IPS-20b (cell line): ENCODE results near the gene IQCC.
"Not testable (repeated sequence)": the region's sequence is repeated elsewhere in the genome, so short reads cannot be mapped to it uniquely, and the experiment has no call there.

Experiments
- H3K27ac ChIP-seq: one replicate; pipeline ENCODE4 v1.5.1; 2013; ENCODE audit warnings: low read length
- H3K27me3 ChIP-seq: 2 replicates; pipeline ENCODE4 v1.6.1; 2013; ENCODE audit warnings: mild to moderate bottlenecking, low read length, inconsistent platforms; ENCODE audit not compliant: insufficient read depth
- H3K36me3 ChIP-seq: 2 replicates; pipeline ENCODE4 v1.6.1; 2013; ENCODE audit warnings: low read depth, mild to moderate bottlenecking, inconsistent platforms, low read length, moderate library complexity; ENCODE audit not compliant: insufficient read depth
- H3K4me1 ChIP-seq: 2 replicates; pipeline ENCODE4 v1.6.1; 2013; ENCODE audit warnings: mild to moderate bottlenecking, control low read depth, inconsistent platforms, low read length, moderate library complexity; ENCODE audit not compliant: insufficient read depth
- H3K4me3 ChIP-seq: 2 replicates; pipeline ENCODE4 v1.5.1; 2013; ENCODE audit warnings: mild to moderate bottlenecking, low read length, inconsistent platforms
- H3K9ac ChIP-seq: 2 replicates; pipeline ENCODE4 v1.6.1; 2013; ENCODE audit warnings: low read depth, mild to moderate bottlenecking, inconsistent platforms, low read length, moderate library complexity
- H3K9me3 ChIP-seq: 2 replicates; pipeline ENCODE4 v1.6.1; 2013; ENCODE audit warnings: mild to moderate bottlenecking, low read depth, low read length, inconsistent platforms; ENCODE audit not compliant: insufficient read depth

IQCC gene

GRCh38 chr1:32205401-32206370, at the start of gene IQCC:
IQCC (plus strand) TSS chr1:32205671; CDS start chr1:32205682, 11 bp downstream.
- peak within 1 kb of the TSS; percentile 31 for H3K27ac ChIP-seq
- peaks cover 9% of the 10 kb centered on the region; the same call in 1 of the 2 replicates for H3K4me1 ChIP-seq
- H3K4me3 ChIP-seq = peak within 1 kb of the TSS; percentile 90
- H3K36me3 ChIP-seq = peaks cover 13% of the 10 kb centered on the region
- H3K9me3 ChIP-seq = no peaks in the 10 kb centered on the region
- H3K27me3 ChIP-seq = peaks cover 24% of the 10 kb centered on the region
- peak within 1 kb of the TSS; percentile 91 for H3K9ac ChIP-seq

- Histone ChIP-seq H3K9ac (no peak overlapping the region), H3K36me3 (peaks cover 90% of the 10 kb centered on the region), H3K9me3 (no peaks in the 10 kb centered on the region), H3K4me1 (no peaks in the 10 kb centered on the region; the same call in 1 of the 2 replicates), H3K4me3 (no peak overlapping the region), H3K27ac (no peak overlapping the region), H3K27me3 (no peaks in the 10 kb centered on the region)
These were observed 46.3 kb upstream of the IQCC start for GRCh38 chr1:32159189-32159588.

- no peak overlapping the region for H3K27ac ChIP-seq
- no peaks in the 10 kb centered on the region for H3K27me3 ChIP-seq
- H3K36me3 ChIP-seq = peaks cover 80% of the 10 kb centered on the region
- no peaks in the 10 kb centered on the region for H3K9me3 ChIP-seq
- no peak overlapping the region for H3K4me3 ChIP-seq
- no peaks in the 10 kb centered on the region for H3K4me1 ChIP-seq
- no peak overlapping the region for H3K9ac ChIP-seq
These were observed 42.1 kb upstream of the IQCC start for GRCh38 chr1:32163405-32163804.

GRCh38 chr1:32165633-32166032, 39.8 kb upstream of the IQCC start:
- H3K4me1 ChIP-seq, H3K4me3 ChIP-seq, H3K27ac ChIP-seq, H3K9me3 ChIP-seq, H3K9ac ChIP-seq, H3K27me3 ChIP-seq: not testable (repeated sequence)
- peaks cover 75% of the 10 kb centered on the region for H3K36me3 ChIP-seq

GRCh38 chr1:32170991-32171390, 34.5 kb upstream of the IQCC start:
- H3K27ac ChIP-seq = no peak overlapping the region
- H3K4me1 ChIP-seq = no peaks in the 10 kb centered on the region
- no peak overlapping the region for H3K4me3 ChIP-seq
- H3K27me3 ChIP-seq = no peaks in the 10 kb centered on the region
- H3K9ac ChIP-seq = no peak overlapping the region
- H3K9me3 ChIP-seq = no peaks in the 10 kb centered on the region
- H3K36me3 ChIP-seq = peaks cover 77% of the 10 kb centered on the region

GRCh38 chr1:32172621-32173245, 32.7 kb upstream of the IQCC start:
- peaks cover 64% of the 10 kb centered on the region for H3K36me3 ChIP-seq
- no peak overlapping the region for H3K9ac ChIP-seq
- no peak overlapping the region for H3K4me3 ChIP-seq
- no peaks in the 10 kb centered on the region for H3K27me3 ChIP-seq
- 0 out of 2 replicates have a peak, but pooled peaks cover 1% of the 10 kb centered on the region for H3K4me1 ChIP-seq
- H3K9me3 ChIP-seq = no peaks in the 10 kb centered on the region
- no peak overlapping the region for H3K27ac ChIP-seq

- H3K9ac ChIP-seq = peak overlapping the region; percentile 94; the same call in 1 of the 2 replicates
- H3K4me1 ChIP-seq = peaks cover 17% of the 10 kb centered on the region
- peaks cover 37% of the 10 kb centered on the region for H3K36me3 ChIP-seq
- H3K4me3 ChIP-seq = peak overlapping the region; percentile 92
- H3K9me3 ChIP-seq = no peaks in the 10 kb centered on the region
- H3K27me3 ChIP-seq = no peaks in the 10 kb centered on the region
- H3K27ac ChIP-seq = peak overlapping the region; percentile 50
These were observed 26.9 kb upstream of the IQCC start for GRCh38 chr1:32178380-32179192.

GRCh38 chr1:32179193-32179442, 26.4 kb upstream of the IQCC start:
- peaks cover 17% of the 10 kb centered on the region for H3K4me1 ChIP-seq
- H3K4me3 ChIP-seq = peak overlapping the region; percentile 92
- H3K27ac ChIP-seq = peak overlapping the region; percentile 50
- peak overlapping the region; percentile 94; the same call in 1 of the 2 replicates for H3K9ac ChIP-seq
- H3K27me3 ChIP-seq = no peaks in the 10 kb centered on the region
- no peaks in the 10 kb centered on the region for H3K9me3 ChIP-seq
- peaks cover 38% of the 10 kb centered on the region for H3K36me3 ChIP-seq

- no peaks in the 10 kb centered on the region for H3K9me3 ChIP-seq
- H3K9ac ChIP-seq = peak within 1 kb of the TSS; percentile 94
- H3K36me3 ChIP-seq = peaks cover 38% of the 10 kb centered on the region
- no peaks in the 10 kb centered on the region for H3K27me3 ChIP-seq
- peak within 1 kb of the TSS; percentile 92 for H3K4me3 ChIP-seq
- peaks cover 17% of the 10 kb centered on the region for H3K4me1 ChIP-seq
- H3K27ac ChIP-seq = peak within 1 kb of the TSS; percentile 82
These were observed 25.9 kb upstream of the IQCC start, which contains the start of gene TXLNA for GRCh38 chr1:32179443-32180185. TXLNA (plus strand) TSS chr1:32179675; CDS start chr1:32180346, 671 bp downstream.

GRCh38 chr1:32180186-32181060, 25.0 kb upstream of the IQCC start:
- peak overlapping the region; percentile 94 for H3K9ac ChIP-seq
- peak overlapping the region; percentile 82 for H3K27ac ChIP-seq
- peaks cover 42% of the 10 kb centered on the region for H3K36me3 ChIP-seq
- H3K4me3 ChIP-seq = peak overlapping the region; percentile 92
- no peaks in the 10 kb centered on the region for H3K9me3 ChIP-seq
- H3K27me3 ChIP-seq = no peaks in the 10 kb centered on the region
- peaks cover 17% of the 10 kb centered on the region for H3K4me1 ChIP-seq
